HepG2 (cell line): ENCODE measurements around the gene HLA-DMB. TPM values are rescaled to one million over a fixed set of nuclear protein-coding genes. Genes with fewer than 3 reads are reported as not detected.
A peak's percentile ranks its signal among the peaks of the same experiment; 100 is the strongest.

Experiments
- FOXA1 ChIP-seq, 2 experiments: fragments of 450-650 bp in 1 of 2; sonication (generic) in 1 of 2; formaldehyde crosslinking in 1 of 2; IDR thresholded peaks; 2 replicates each; pipeline versions ENCODE4 v1.4.0 to v1.6.1; 2016 to 2020; ENCODE audit warnings: missing genetic modification reagents in 1 of 2
- GATAD2A ChIP-seq: IDR thresholded peaks from 2 replicates; pipeline ENCODE4 v1.6.1; 2016
- JARID2 ChIP-seq: sonication (generic); formaldehyde crosslinking; IDR thresholded peaks from 2 replicates; pipeline ENCODE4 v1.8.1; 2023; ENCODE audit warnings: missing genetic modification reagents, inconsistent platforms; ENCODE audit not compliant: insufficient replicate concordance
- KAT7 ChIP-seq: IDR thresholded peaks from 2 replicates; pipeline ENCODE4 v1.6.1; 2018; ENCODE audit warnings: borderline replicate concordance, missing compliant biosample characterization
- KLF16 ChIP-seq, 2 experiments: sonication (generic) in 1 of 2; formaldehyde crosslinking in 1 of 2; IDR thresholded peaks; 2 replicates each; pipeline versions ENCODE4 v1.6.1 to v1.8.0; 2016 to 2023; ENCODE audit warnings: missing genetic modification reagents in 2 of 2, missing compliant biosample characterization in 1 of 2
- MIER2 ChIP-seq: IDR thresholded peaks from 2 replicates; pipeline ENCODE4 v1.6.1; 2016; ENCODE audit warnings: missing biosample characterization, missing genetic modification reagents
- NCOA2 ChIP-seq: sonication (generic); formaldehyde crosslinking; IDR thresholded peaks from 2 replicates; pipeline ENCODE4 v1.8.0; 2022; ENCODE audit warnings: inconsistent platforms
- NFYC ChIP-seq: IDR thresholded peaks from 2 replicates; pipeline ENCODE4 v1.6.1; 2016; ENCODE audit warnings: missing genetic modification reagents, missing compliant biosample characterization
- PHF20 ChIP-seq: sonication (generic); formaldehyde crosslinking; IDR thresholded peaks from 2 replicates; pipeline ENCODE4 v1.5.0; 2020; ENCODE audit warnings: mild to moderate bottlenecking, missing genetic modification reagents
- RAD51 ChIP-seq: fragments of 450-650 bp; IDR thresholded peaks from 2 replicates; pipeline ENCODE4 v1.6.1; 2016; ENCODE audit warnings: borderline replicate concordance
- RORA ChIP-seq: sonication (generic); formaldehyde crosslinking; IDR thresholded peaks from 2 replicates; pipeline ENCODE4 v1.5.0; 2020; ENCODE audit warnings: mild to moderate bottlenecking, missing genetic modification reagents, moderate library complexity
- TAF15 ChIP-seq: fragments of 200-400 bp; formaldehyde crosslinking; IDR thresholded peaks from one replicate; pipeline ENCODE4 v1.6.1; 2018; ENCODE audit warnings: mild to moderate bottlenecking, low read depth, low read length; ENCODE audit not compliant: poor library complexity, severe bottlenecking
- TRIM24 ChIP-seq: sonication (generic); formaldehyde crosslinking; IDR thresholded peaks from 2 replicates; pipeline ENCODE4 v1.8.0; 2022; ENCODE audit warnings: mild to moderate bottlenecking, missing genetic modification reagents
- XBP1 ChIP-seq: sonication (generic); formaldehyde crosslinking; IDR thresholded peaks from 2 replicates; pipeline ENCODE4 v1.5.0; 2020; ENCODE audit warnings: missing genetic modification reagents
- ZBTB37 ChIP-seq: sonication (generic); formaldehyde crosslinking; IDR thresholded peaks from 2 replicates; pipeline ENCODE4 v1.4.0; 2020; ENCODE audit warnings: mild to moderate bottlenecking, missing genetic modification reagents
- ZFP36L2 ChIP-seq: sonication (generic); formaldehyde crosslinking; IDR thresholded peaks from 2 replicates; pipeline ENCODE4 v1.4.0; 2020; ENCODE audit warnings: missing genetic modification reagents
- ZKSCAN5 ChIP-seq: sonication (generic); formaldehyde crosslinking; IDR thresholded peaks from 2 replicates; pipeline ENCODE4 v1.5.1; 2020; ENCODE audit warnings: mild to moderate bottlenecking, missing genetic modification reagents
- ZNF234 ChIP-seq: sonication (generic); formaldehyde crosslinking; conservative IDR thresholded peaks from 2 replicates; pipeline ENCODE4 v1.5.1; 2020; ENCODE audit warnings: mild to moderate bottlenecking, missing genetic modification reagents
- ZNF256 ChIP-seq: sonication (generic); formaldehyde crosslinking; conservative IDR thresholded peaks from 2 replicates; pipeline ENCODE4 v1.4.0; 2020; ENCODE audit warnings: missing genetic modification reagents
- ZNF33A ChIP-seq: sonication (generic); formaldehyde crosslinking; IDR thresholded peaks from 2 replicates; pipeline ENCODE4 v1.5.1; 2020; ENCODE audit warnings: missing genetic modification reagents, mild to moderate bottlenecking, moderate library complexity, borderline replicate concordance
- ZNF484 ChIP-seq: sonication (generic); formaldehyde crosslinking; IDR thresholded peaks from 2 replicates; pipeline ENCODE4 v1.5.1; 2020; ENCODE audit warnings: mild to moderate bottlenecking, low read depth, missing genetic modification reagents, borderline replicate concordance
- polyA plus RNA-seq, 8 experiments: library from polyadenylated mRNA; depleted of rRNA in 3 of 8; stranded (reverse) in 7 of 8; unstranded in 1 of 8; fragments of >200 nt; fragmentation: Illumina TruSeq in 4 of 8; extraction: Trizol in 4 of 8; gene quantifications; 2 replicates each; pipeline versions ENCODE4 v1.2.1 to v1.2.3, GENCODE V29; 2011 to 2016; ENCODE audit warnings: low read depth in 4 of 8, missing spikeins in 1 of 8, mixed read lengths in 1 of 8; ENCODE audit not compliant: insufficient read depth in 1 of 8
- total RNA-seq, 5 experiments: library from RNA; depleted of rRNA; stranded (reverse); fragments of >200 nt; fragmentation: Illumina TruSeq; extraction: Trizol; gene quantifications; 2 replicates each; pipeline ENCODE4 v1.2.3, GENCODE V29; 2016; ENCODE audit warnings: low read depth in 1 of 5
- TF ChIP-seq, protein P1 (sequence below): IDR thresholded peaks from 2 replicates; pipeline ENCODE4 v1.6.1; 2016; ENCODE audit warnings: low read depth, missing genetic modification reagents, missing compliant biosample characterization
- TF ChIP-seq, protein P2 (sequence below): IDR thresholded peaks from 2 replicates; pipeline ENCODE4 v1.6.1; 2016; ENCODE audit warnings: control low read depth

HLA-DMB gene
- total and polyA plus RNA-seq, 2 of the 13 experiments (the other 11 are each of a cell fraction or from before 2014, with no cell fraction given) = not detected

DNA sequence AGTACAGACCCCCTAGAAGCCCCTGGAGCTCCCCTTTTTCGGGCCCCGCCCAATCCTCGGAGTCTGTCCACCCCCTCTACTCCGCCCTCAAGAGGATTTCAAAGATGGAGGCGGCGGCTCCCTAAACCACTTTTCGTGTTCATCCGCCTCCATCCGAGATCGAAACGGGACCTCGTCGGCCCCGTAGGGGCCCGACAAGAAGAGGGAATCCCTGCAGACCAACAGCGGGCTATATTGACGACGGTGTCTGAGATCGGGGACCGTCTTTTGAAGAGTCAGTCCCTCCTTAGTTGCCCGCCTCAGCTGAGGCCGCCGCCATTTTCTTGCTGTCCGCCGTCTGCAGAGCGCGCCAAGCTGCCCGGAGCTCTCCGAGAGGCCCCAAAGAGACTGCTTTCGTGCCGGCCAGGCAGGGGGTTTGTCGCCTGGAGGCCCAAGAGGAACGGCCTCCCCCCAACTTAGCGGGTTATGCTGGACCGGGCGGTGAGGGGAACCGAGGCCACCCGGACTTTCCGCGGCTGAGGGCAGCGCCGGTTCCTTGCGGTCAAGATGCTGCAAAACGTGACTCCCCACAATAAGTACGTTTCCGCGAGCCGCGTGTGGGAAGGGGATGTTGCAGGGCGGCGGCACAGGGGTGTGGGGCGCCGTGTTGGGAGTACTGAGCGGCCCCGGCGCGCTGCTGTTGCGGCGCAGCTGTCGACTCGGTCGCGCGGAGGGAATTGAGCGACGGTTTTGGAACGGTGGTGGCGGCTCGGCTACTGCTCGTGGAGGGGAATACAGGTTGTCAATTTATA lies 31.7 kb upstream of the HLA-DMB start (continued):
- TF ChIP-seq TAF15 = peak; percentile 89
- no peak; the same call in 1 of the 2 replicates for TF ChIP-seq ZNF256 (CRISPR knock-in tag)
- TF ChIP-seq MIER2 (CRISPR knock-in tag) = no peak
- no peak for TF ChIP-seq NFYC (CRISPR knock-in tag)
- TF ChIP-seq, protein P1, sequence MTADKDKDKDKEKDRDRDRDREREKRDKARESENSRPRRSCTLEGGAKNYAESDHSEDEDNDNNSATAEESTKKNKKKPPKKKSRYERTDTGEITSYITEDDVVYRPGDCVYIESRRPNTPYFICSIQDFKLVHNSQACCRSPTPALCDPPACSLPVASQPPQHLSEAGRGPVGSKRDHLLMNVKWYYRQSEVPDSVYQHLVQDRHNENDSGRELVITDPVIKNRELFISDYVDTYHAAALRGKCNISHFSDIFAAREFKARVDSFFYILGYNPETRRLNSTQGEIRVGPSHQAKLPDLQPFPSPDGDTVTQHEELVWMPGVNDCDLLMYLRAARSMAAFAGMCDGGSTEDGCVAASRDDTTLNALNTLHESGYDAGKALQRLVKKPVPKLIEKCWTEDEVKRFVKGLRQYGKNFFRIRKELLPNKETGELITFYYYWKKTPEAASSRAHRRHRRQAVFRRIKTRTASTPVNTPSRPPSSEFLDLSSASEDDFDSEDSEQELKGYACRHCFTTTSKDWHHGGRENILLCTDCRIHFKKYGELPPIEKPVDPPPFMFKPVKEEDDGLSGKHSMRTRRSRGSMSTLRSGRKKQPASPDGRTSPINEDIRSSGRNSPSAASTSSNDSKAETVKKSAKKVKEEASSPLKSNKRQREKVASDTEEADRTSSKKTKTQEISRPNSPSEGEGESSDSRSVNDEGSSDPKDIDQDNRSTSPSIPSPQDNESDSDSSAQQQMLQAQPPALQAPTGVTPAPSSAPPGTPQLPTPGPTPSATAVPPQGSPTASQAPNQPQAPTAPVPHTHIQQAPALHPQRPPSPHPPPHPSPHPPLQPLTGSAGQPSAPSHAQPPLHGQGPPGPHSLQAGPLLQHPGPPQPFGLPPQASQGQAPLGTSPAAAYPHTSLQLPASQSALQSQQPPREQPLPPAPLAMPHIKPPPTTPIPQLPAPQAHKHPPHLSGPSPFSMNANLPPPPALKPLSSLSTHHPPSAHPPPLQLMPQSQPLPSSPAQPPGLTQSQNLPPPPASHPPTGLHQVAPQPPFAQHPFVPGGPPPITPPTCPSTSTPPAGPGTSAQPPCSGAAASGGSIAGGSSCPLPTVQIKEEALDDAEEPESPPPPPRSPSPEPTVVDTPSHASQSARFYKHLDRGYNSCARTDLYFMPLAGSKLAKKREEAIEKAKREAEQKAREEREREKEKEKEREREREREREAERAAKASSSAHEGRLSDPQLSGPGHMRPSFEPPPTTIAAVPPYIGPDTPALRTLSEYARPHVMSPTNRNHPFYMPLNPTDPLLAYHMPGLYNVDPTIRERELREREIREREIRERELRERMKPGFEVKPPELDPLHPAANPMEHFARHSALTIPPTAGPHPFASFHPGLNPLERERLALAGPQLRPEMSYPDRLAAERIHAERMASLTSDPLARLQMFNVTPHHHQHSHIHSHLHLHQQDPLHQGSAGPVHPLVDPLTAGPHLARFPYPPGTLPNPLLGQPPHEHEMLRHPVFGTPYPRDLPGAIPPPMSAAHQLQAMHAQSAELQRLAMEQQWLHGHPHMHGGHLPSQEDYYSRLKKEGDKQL (CRISPR knock-in tag) = no peak
- TF ChIP-seq KAT7 (CRISPR knock-in tag) = peak; percentile 76; the same call in 1 of the 2 replicates
- TF ChIP-seq, protein P2, sequence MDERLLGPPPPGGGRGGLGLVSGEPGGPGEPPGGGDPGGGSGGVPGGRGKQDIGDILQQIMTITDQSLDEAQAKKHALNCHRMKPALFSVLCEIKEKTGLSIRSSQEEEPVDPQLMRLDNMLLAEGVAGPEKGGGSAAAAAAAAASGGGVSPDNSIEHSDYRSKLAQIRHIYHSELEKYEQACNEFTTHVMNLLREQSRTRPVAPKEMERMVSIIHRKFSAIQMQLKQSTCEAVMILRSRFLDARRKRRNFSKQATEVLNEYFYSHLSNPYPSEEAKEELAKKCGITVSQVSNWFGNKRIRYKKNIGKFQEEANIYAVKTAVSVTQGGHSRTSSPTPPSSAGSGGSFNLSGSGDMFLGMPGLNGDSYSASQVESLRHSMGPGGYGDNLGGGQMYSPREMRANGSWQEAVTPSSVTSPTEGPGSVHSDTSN (CRISPR knock-in tag) = no peak
- TF ChIP-seq GATAD2A (CRISPR knock-in tag) = no peak
- TF ChIP-seq ZBTB37 = 0 out of 2 replicates have a peak, but pooled peaks have one; percentile 18
- no peak for TF ChIP-seq KLF16 (CRISPR knock-in tag; IDR thresholded peaks at IDR 0.05)
- TF ChIP-seq FOXA1 (IDR thresholded peaks at IDR 0.05) = no peak
- TF ChIP-seq FOXA1 (CRISPR knock-in tag; IDR thresholded peaks at IDR 0.05) = no peak
- peak; percentile 96 for TF ChIP-seq ZNF234 (CRISPR knock-in tag)
- TF ChIP-seq ZNF33A = no peak
- no peak for TF ChIP-seq NCOA2 (CRISPR knock-in tag)
- no peak for TF ChIP-seq ZFP36L2 (CRISPR knock-in tag)
- TF ChIP-seq TRIM24 (CRISPR knock-in tag) = no peak
- no peak for TF ChIP-seq RAD51
- no peak for TF ChIP-seq XBP1 (CRISPR knock-in tag)
- no peak for TF ChIP-seq JARID2 (CRISPR knock-in tag)
- no peak for TF ChIP-seq PHF20 (CRISPR knock-in tag)
- peak; percentile 16; the same call in 1 of the 2 replicates for TF ChIP-seq ZNF484
- no peak for TF ChIP-seq RORA (CRISPR knock-in tag)
- TF ChIP-seq ZKSCAN5 (CRISPR knock-in tag) = peak; percentile 31; the same call in 1 of the 2 replicates
